Loucy (cell line): ENCODE measurements around the gene ZNF41.

Experiments
- H2AFZ ChIP-seq: fragments of 200-600 bp; sonication (generic); 2 replicates; pipeline ENCODE4 v1.6.0; 2016; ENCODE audit warnings: antibody characterized with exemption, mild to moderate bottlenecking, low read length, moderate library complexity
- H3F3A ChIP-seq: fragments of 200-600 bp; 2 replicates; pipeline ENCODE4 v1.6.0; 2016; ENCODE audit warnings: antibody characterized with exemption, low read depth, mild to moderate bottlenecking
- H3K27me3 ChIP-seq: fragments of 200-600 bp; sonication (generic); 2 replicates; pipeline ENCODE4 v1.6.1; 2014; ENCODE audit warnings: low read length, mild to moderate bottlenecking; ENCODE audit not compliant: insufficient read depth, poor library complexity, severe bottlenecking
- H3K36me3 ChIP-seq: fragments of 200-600 bp; sonication (generic); 2 replicates; pipeline ENCODE4 v1.6.1; 2016; ENCODE audit warnings: low read length; ENCODE audit not compliant: insufficient read depth
- H3K4me1 ChIP-seq: fragments of 200-600 bp; sonication (generic); 2 replicates; pipeline ENCODE4 v1.5.1; 2014; ENCODE audit warnings: low read length, mild to moderate bottlenecking; ENCODE audit not compliant: insufficient read depth, poor library complexity, severe bottlenecking
- H3K4me2 ChIP-seq: fragments of 200-600 bp; sonication (generic); 2 replicates; pipeline ENCODE4 v1.6.0; 2014; ENCODE audit warnings: antibody characterized with exemption, low read length, low read depth, mild to moderate bottlenecking; ENCODE audit not compliant: poor library complexity, severe bottlenecking
- H3K4me3 ChIP-seq: fragments of 200-600 bp; sonication (generic); 2 replicates; pipeline ENCODE4 v1.5.1; 2014; ENCODE audit warnings: low read length, mild to moderate bottlenecking, mixed read lengths; ENCODE audit not compliant: poor library complexity, severe bottlenecking
- H3K79me2 ChIP-seq: fragments of 200-600 bp; sonication (generic); 2 replicates; pipeline ENCODE4 v1.6.1; 2014; ENCODE audit warnings: low read length; ENCODE audit not compliant: insufficient read depth
- H3K9ac ChIP-seq: fragments of 200-600 bp; sonication (generic); 2 replicates; pipeline ENCODE4 v1.6.0; 2014; ENCODE audit warnings: mild to moderate bottlenecking, low read depth, low read length, moderate library complexity; ENCODE audit not compliant: poor library complexity, severe bottlenecking
- H3K9me2 ChIP-seq: fragments of 200-600 bp; sonication (generic); replicated peaks from 2 replicates; pipeline ENCODE4 v1.6.1; 2016; ENCODE audit warnings: low read depth, low read length, mixed read lengths
- H3K9me3 ChIP-seq: fragments of 200-600 bp; sonication (generic); 2 replicates; pipeline ENCODE4 v1.6.1; 2014; ENCODE audit warnings: mild to moderate bottlenecking, antibody characterized with exemption, low read length, low read depth; ENCODE audit not compliant: insufficient read depth
- H4K20me1 ChIP-seq: fragments of 200-600 bp; sonication (generic); 2 replicates; pipeline ENCODE4 v1.6.0; 2014; ENCODE audit warnings: antibody characterized with exemption, low read length, mild to moderate bottlenecking; ENCODE audit not compliant: insufficient read depth, poor library complexity, severe bottlenecking
- CTCF ChIP-seq: fragments of 200-600 bp; sonication (generic); conservative IDR thresholded peaks from 2 replicates; pipeline ENCODE4 v1.5.1; 2014; ENCODE audit warnings: mild to moderate bottlenecking, antibody characterized with exemption, low read length
- EZH2phosphoT487 ChIP-seq: fragments of 200-600 bp; IDR thresholded peaks from 2 replicates; pipeline ENCODE4 v1.6.1; 2018; ENCODE audit warnings: antibody characterized with exemption, mild to moderate bottlenecking, moderate library complexity, borderline replicate concordance

Gene ZNF41

GRCh38 chrX:47420265-47420664 is 62.8 kb downstream of the ZNF41 start:
- H4K20me1 ChIP-seq, result no peaks in the 10 kb centered on the region
- no peaks in the 10 kb centered on the region for H3K9me2 ChIP-seq
- no peaks in the 10 kb centered on the region for H3K9me3 ChIP-seq
- H3K4me2 ChIP-seq, result no peak overlapping the region
- H3K4me3 ChIP-seq, result no peak overlapping the region
- no peak overlapping the region for H3K9ac ChIP-seq
- H3K4me1 ChIP-seq, result no peaks in the 10 kb centered on the region
- H3K79me2 ChIP-seq, result no peaks in the 10 kb centered on the region
- no peaks in the 10 kb centered on the region for H3K27me3 ChIP-seq
- H2AFZ ChIP-seq, result no peak overlapping the region
- no peaks in the 10 kb centered on the region for H3K36me3 ChIP-seq
- TF ChIP-seq EZH2phosphoT487 (no peak), CTCF (no peak)
- no peaks in the 10 kb centered on the region for H3F3A ChIP-seq

- no peaks in the 10 kb centered on the region for H3K4me1 ChIP-seq
- H3F3A ChIP-seq, result no peaks in the 10 kb centered on the region
- H3K9me2 ChIP-seq, result no peaks in the 10 kb centered on the region
- no peaks in the 10 kb centered on the region for H4K20me1 ChIP-seq
- H3K9me3 ChIP-seq, result peaks cover 14% of the 10 kb centered on the region; the same call in 1 of the 2 replicates
- no peaks in the 10 kb centered on the region for H3K79me2 ChIP-seq
- no peak overlapping the region for H3K9ac ChIP-seq
- TF ChIP-seq EZH2phosphoT487 (no peak), CTCF (no peak)
- H2AFZ ChIP-seq, result no peak overlapping the region
- H3K27me3 ChIP-seq, result no peaks in the 10 kb centered on the region
- H3K4me2 ChIP-seq, result no peak overlapping the region
- H3K36me3 ChIP-seq, result peaks cover 21% of the 10 kb centered on the region; the same call in 1 of the 2 replicates
- H3K4me3 ChIP-seq, result no peak overlapping the region
These were observed 69.8 kb downstream of the ZNF41 start for GRCh38 chrX:47413179-47413594.
